Fibroblast of the aortic adventitia (primary cell): ENCODE data around the gene EMILIN2. TPM values are rescaled to one million over a fixed set of nuclear protein-coding genes. Genes with fewer than 3 reads are reported as not detected.
"Not testable (repeated sequence)": the region's sequence is repeated elsewhere in the genome, so short reads cannot be mapped to it uniquely, and the experiment has no call there.

ENCODE experiments used
- DNase-seq: peaks from one replicate; pipeline ENCODE4 v3.0.0-alpha.2; 2010; ENCODE audit warnings: low read depth
- H3K4me3 ChIP-seq: 2 replicates; pipeline ENCODE4 v1.5.1; 2011; ENCODE audit warnings: low read depth, mild to moderate bottlenecking, control low read depth, low read length, moderate library complexity
- total RNA-seq: library from RNA; depleted of rRNA; stranded (reverse); fragments of >200 nt; gene quantifications from 2 replicates; pipeline ENCODE4 v1.2.3, GENCODE V29; 2012; ENCODE audit warnings: low replicate concordance
- TF ChIP-seq, protein P1 (sequence below): IDR thresholded peaks from 2 replicates; pipeline ENCODE4 v1.5.1; 2011; ENCODE audit warnings: mild to moderate bottlenecking, low read length, control low read depth, inconsistent platforms; ENCODE audit not compliant: insufficient read depth

EMILIN2 gene
- 11.2 and 76.0 TPM in 2 replicates for total RNA-seq

- H3K4me3 ChIP-seq, result peak within 1 kb of the TSS; percentile 67
- TF ChIP-seq, protein P1, sequence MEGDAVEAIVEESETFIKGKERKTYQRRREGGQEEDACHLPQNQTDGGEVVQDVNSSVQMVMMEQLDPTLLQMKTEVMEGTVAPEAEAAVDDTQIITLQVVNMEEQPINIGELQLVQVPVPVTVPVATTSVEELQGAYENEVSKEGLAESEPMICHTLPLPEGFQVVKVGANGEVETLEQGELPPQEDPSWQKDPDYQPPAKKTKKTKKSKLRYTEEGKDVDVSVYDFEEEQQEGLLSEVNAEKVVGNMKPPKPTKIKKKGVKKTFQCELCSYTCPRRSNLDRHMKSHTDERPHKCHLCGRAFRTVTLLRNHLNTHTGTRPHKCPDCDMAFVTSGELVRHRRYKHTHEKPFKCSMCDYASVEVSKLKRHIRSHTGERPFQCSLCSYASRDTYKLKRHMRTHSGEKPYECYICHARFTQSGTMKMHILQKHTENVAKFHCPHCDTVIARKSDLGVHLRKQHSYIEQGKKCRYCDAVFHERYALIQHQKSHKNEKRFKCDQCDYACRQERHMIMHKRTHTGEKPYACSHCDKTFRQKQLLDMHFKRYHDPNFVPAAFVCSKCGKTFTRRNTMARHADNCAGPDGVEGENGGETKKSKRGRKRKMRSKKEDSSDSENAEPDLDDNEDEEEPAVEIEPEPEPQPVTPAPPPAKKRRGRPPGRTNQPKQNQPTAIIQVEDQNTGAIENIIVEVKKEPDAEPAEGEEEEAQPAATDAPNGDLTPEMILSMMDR, result no peak
- peak; percentile 48 for DNase-seq
Observed at GRCh38 chr18:2846636-2847316, at the start of gene EMILIN2. TSS of gene EMILIN2 (plus strand) at chr18:2847006. CDS start at chr18:2847189, 183 bp downstream.

GRCh38 chr18:2797951-2798350, 48.9 kb upstream of the EMILIN2 start:
- TF ChIP-seq, protein P1, result no peak
- no peak for DNase-seq
- H3K4me3 ChIP-seq, result no peak overlapping the region

- no peak for DNase-seq
- no peak overlapping the region for H3K4me3 ChIP-seq
- TF ChIP-seq, protein P1, result no peak
Observed at GRCh38 chr18:2799369-2799768, 47.4 kb upstream of the EMILIN2 start.

- TF ChIP-seq, protein P1, result no peak
- H3K4me3 ChIP-seq, result no peak overlapping the region
- peak; percentile 62 for DNase-seq
Observed at GRCh38 chr18:2805970-2806943, 40.5 kb upstream of the EMILIN2 start.

DNA sequence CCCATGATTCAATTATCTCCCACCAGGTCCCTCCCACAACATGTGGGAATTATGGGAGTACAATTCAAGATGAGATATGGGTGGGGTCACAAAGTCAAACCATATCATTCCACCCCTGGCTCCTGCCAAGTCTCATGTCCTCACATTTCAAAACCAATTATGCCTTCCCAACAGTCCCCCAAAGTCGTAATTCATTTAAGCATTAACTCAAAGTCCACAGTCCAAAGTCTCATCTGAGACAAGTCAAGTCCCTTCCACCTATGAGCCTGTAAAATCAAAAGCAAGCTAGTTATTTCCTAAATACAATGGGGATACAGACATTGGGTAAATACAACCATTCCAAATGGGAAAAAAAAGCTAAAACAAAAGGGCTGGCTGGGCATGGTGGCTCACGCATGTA, 38.2 kb upstream of the EMILIN2 start:
- DNase-seq, H3K4me3 ChIP-seq: not testable (repeated sequence)

DNA sequence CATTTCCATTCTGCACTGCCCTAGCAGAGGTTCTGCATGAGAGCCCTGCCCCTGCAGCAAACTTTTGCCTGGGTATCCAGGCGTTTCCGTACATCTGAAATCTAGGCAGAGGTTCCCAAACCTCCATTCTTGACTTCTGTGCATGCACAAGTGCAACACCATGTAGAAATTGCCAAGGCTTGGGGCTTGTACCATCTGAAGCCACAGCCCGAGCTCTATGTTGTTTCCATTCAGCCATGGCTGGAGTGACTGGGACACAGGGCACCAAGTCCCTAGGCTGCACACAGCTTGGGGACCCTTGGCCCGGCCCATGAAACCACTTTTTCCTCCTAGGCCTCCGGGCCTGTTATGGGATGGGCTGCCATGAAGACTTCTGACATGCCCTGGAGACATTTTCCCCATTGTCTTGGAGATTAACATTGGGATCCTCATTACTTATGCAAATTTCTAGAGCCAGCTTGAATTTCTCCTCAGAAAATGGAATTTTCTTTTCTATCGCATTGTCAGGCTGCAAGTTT, 37.1 kb upstream of the EMILIN2 start:
- not testable (repeated sequence) for H3K4me3 ChIP-seq, DNase-seq

- no peak overlapping the region for H3K4me3 ChIP-seq
- DNase-seq, result no peak
- TF ChIP-seq, protein P1, result no peak
Observed at GRCh38 chr18:2811416-2811815, 35.4 kb upstream of the EMILIN2 start.
